AG04449 (cell line): ENCODE data around the gene CEACAM6.
"Not testable (repeated sequence)": the region's sequence is repeated elsewhere in the genome, so short reads cannot be mapped to it uniquely, and the experiment has no call there.

Experiments used
- CTCF ChIA-PET: fragments of 350-600 bp; formaldehyde crosslinking; extraction: SDS; loops from one replicate; lab custom pipeline; 2021; ENCODE audit warnings: antibody characterized with exemption; lab: Yijun Ruan, JAX
- POLR2A ChIA-PET: fragments of 400-600, 350-600 bp; formaldehyde crosslinking; extraction: SDS; loops from one replicate; lab custom pipeline; 2020; ENCODE audit warnings: antibody characterized with exemption, inconsistent platforms; lab: Yijun Ruan, JAX
- DNase-seq: peaks from one replicate; pipeline ENCODE4 v3.0.0-alpha.2; 2010; ENCODE audit warnings: low read depth, low spot score
- H3K4me3 ChIP-seq: 2 replicates; pipeline ENCODE4 v1.5.1; 2011; ENCODE audit warnings: low read depth, mild to moderate bottlenecking, control low read depth, low read length
- TF ChIP-seq, protein P1 (sequence below): IDR thresholded peaks from one replicate; pipeline ENCODE4 v1.5.1; 2011; ENCODE audit warnings: mild to moderate bottlenecking, moderate library complexity, low read length, control low read depth, inconsistent platforms; ENCODE audit not compliant: insufficient read depth; ENCODE audit errors: missing control alignments

CEACAM6 gene

DNA sequence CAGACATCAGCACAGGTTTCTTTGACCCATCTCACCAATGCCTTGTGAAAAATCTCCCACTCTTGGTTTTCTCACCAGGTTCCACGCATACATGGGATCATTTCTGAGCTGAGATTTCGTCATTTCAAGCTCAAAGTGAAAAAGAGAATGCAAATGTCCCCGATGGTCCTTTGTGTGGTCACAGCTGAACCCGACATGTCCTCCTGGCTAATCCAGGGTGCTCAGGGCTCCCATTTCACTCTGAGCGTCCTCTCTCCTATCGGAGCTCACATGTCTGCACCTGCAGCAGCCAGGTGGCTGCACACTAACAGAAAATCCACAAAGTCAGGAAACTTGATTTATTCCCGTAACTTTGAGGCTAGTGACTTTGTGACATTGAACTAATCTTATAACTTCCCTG lies 31.7 kb downstream of the CEACAM6 start:
- ChIA-PET CTCF (interaction anchor here (1.0 to 5.4 kb wide), 3 partner anchors 7 to 36 kb away, joined by 3 to 51 read pairs (median 14); partner anchors contain the start of gene CEACAM3), POLR2A (no interaction called here)
- H3K4me3 ChIP-seq = no peak overlapping the region
- no peak for DNase-seq
- TF ChIP-seq, protein P1, sequence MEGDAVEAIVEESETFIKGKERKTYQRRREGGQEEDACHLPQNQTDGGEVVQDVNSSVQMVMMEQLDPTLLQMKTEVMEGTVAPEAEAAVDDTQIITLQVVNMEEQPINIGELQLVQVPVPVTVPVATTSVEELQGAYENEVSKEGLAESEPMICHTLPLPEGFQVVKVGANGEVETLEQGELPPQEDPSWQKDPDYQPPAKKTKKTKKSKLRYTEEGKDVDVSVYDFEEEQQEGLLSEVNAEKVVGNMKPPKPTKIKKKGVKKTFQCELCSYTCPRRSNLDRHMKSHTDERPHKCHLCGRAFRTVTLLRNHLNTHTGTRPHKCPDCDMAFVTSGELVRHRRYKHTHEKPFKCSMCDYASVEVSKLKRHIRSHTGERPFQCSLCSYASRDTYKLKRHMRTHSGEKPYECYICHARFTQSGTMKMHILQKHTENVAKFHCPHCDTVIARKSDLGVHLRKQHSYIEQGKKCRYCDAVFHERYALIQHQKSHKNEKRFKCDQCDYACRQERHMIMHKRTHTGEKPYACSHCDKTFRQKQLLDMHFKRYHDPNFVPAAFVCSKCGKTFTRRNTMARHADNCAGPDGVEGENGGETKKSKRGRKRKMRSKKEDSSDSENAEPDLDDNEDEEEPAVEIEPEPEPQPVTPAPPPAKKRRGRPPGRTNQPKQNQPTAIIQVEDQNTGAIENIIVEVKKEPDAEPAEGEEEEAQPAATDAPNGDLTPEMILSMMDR = no peak

DNA sequence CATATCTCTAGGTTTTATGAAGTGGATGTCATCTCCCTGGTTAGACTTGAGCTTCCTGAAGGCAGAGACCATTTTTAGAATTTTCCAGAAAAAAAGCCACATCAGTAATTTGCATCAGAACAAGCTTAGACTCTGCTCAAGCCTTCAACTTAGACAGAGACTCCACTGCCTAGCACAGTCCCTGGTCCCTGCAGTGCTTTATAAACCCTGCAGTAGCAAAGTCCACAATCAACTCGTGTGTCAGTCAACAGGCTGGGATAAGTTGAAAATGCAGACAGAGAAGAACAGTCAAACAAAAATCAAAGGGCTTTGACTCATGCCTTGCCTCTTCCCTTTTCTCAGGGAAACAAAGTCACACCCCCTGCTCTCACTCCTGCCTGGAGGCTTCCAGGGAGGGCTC lies 33.2 kb downstream of the CEACAM6 start:
- H3K4me3 ChIP-seq, DNase-seq, POLR2A ChIA-PET, CTCF ChIA-PET: not testable (repeated sequence)

DNA sequence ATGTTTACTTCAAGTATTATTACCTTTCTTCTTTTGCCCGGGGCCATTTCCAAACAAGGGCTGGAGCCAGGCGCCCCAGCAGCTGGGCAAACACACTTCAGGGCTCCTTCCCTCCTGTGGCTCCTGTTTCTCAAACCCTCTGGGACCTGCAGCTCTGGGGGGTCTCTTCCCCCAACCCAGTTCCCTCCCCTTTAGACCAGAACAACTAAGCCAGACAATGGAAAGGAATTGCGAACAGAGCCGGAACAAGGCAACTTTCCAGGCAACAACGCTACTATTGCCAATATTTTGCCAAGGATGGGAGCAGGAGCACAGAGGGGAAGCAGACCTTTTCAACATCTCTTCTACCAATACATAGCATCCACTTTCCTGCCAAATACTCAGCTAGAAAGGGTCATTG lies 33.7 kb downstream of the CEACAM6 start:
- H3K4me3 ChIP-seq, CTCF ChIA-PET, DNase-seq, POLR2A ChIA-PET: not testable (repeated sequence)

DNA sequence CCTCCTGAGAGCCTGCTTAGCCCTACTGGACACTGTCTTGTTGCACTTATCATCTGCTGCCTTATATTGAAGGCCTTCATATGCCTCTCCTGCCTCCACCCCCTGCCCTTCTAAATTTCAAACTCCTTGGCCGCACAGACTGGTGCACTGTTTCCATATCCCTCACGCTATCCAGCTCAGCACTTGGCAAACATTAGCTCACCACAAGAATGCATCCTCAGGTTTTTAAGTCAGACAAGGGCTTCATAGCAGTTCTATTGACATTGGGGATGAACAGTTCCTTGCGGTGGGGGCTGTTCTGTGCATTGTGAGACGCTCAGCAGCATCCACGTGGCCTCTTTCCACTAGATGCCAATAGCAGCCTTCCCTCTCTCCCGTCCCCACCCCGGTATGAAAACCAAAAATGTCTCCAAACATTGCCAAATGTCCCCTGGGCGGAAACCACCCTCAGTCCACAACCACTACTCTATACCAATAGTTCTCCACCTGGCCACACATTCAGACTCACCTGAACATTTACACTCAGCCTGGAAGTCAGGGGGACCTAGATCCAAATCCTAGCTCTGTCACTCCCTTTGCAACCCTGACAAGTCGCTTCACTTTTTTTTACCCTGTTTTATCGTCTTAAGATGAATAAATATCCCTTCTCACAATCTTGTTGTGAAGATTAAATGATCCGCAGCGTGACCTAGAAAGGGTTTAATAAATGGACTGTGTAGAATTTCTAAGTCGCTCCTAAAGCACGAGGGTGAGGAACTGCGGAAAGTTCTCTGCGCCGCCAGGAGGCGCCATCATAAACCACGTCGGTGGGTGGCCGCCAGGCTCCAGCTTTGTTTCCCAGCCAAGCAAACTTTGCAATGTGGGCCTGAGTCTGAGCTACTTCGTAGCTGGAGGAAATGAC lies 37.4 kb downstream of the CEACAM6 start:
- ChIA-PET CTCF (interaction anchor here (0.6 to 5.8 kb wide), 21 partner anchors 8 to 161 kb away, joined by 3 to 51 read pairs (median 4); no protein-coding TSS in a partner anchor), POLR2A (interaction anchor here (0.6 kb wide), 1 partner anchor 20 kb away, joined by 3 read pairs; no protein-coding TSS in a partner anchor)
- no peak for DNase-seq
- H3K4me3 ChIP-seq = no peak overlapping the region
- TF ChIP-seq, protein P1 = peak; percentile 53

DNA sequence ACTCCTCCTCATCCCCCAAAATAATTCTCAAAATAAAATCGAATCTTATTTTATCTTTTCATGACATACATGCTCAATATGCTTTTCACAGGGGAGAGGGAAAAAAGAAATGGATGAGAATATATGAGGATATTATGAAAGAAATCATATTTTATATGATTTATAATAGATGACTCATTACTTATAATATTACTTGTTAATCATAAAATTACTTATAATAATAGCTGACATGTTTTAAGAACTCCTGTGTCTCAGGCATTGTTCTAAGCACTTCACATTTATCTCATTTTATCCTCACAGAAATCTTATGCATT lies 38.0 kb downstream of the CEACAM6 start:
- POLR2A ChIA-PET = interaction anchor here (0.6 kb wide), 1 partner anchor 20 kb away, joined by 3 read pairs; no protein-coding TSS in a partner anchor

DNA sequence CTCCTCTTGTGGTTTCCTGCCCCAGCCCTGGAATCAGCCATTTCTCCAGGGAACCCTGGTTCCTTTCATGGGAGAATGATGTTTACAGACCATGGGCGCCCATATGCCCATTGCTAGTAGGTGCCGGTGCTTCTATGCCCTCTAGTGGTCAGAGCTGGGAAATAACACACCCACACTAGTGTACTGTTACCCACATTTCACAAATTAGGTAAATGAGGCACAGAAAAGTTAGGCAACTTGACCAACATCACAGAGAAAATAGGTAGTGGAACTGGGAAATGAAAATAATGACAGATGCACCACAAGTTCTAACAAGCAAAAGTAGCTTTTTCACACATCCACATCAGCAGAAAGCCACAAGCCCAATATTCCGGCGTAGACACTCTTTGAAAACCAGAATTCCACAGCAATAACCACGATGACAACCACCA lies 39.7 kb downstream of the CEACAM6 start:
- H3K4me3 ChIP-seq = no peak overlapping the region
- no peak for DNase-seq
- POLR2A ChIA-PET = interaction anchor here (0.6 kb wide), 1 partner anchor 66 kb away, joined by 3 read pairs; no protein-coding TSS in a partner anchor
- TF ChIP-seq, protein P1 = peak; percentile 55
- CTCF ChIA-PET = interaction anchor here (0.7 to 5.8 kb wide), 22 partner anchors 9 to 339 kb away, joined by 3 to 51 read pairs (median 4); no protein-coding TSS in a partner anchor

More for the DNA sequence above, 38.0 kb downstream of the CEACAM6 start:
- CTCF ChIA-PET = interaction anchor here (0.6 to 5.8 kb wide), 17 partner anchors 9 to 154 kb away, joined by 3 to 51 read pairs (median 4); no protein-coding TSS in a partner anchor
- no peak overlapping the region for H3K4me3 ChIP-seq
- TF ChIP-seq, protein P1 = no peak
- DNase-seq = no peak

DNA sequence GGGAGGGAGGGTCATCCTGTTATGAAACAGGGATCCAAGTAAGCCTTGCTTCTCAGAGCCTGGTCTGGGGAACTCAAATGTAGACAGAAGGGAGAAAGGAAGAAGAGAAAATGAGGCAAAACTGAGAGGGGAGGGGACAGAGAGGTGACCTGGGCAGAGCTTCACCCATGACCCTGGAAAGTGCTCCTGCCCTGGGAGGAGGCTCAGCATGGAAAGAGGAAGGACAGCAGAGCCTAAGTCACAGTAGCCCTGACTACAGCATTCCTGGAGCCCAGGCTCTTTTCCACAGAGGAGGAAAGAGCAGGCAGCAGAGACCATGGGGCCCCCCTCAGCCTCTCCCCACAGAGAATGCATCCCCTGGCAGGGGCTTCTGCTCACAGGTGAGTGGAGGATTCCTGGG lies 41.0 kb downstream of the CEACAM6 start, which contains the start of gene CEACAM3:
Gene CEACAM3 (plus strand): TSS at position 226 of the 400 bp plus-strand sequence. CDS start 91 bp downstream, at position 317.
- no peak within 1 kb of the TSS for H3K4me3 ChIP-seq
- ChIA-PET CTCF (interaction anchor here (0.6 to 4.4 kb wide), 9 partner anchors 12 to 1135 kb away, joined by 3 to 51 read pairs (median 7); no protein-coding TSS in a partner anchor), POLR2A (no interaction called here)
- no peak for DNase-seq
- TF ChIP-seq, protein P1 = no peak
